HepG2 (cell line): Measurements from ENCODE around the gene HAS3. TPM values are rescaled to one million over a fixed set of nuclear protein-coding genes. Genes with fewer than 3 reads are reported as not detected.

Experiments
- ATAC-seq: fragments of 200-7000 bp; cut with Tn5 transposase; 3 replicates; pipeline ENCODE4 v1.9.1; 2020; ENCODE audit warnings: mild to moderate bottlenecking, moderate library complexity
- BruUV-seq: library from RNA; stranded (reverse); fragments of 400-500 nt; replicated peaks from 2 replicates; lab custom pipeline; 2021; lab: Mats Ljungman, UMichigan
- CTCF ChIA-PET: fragments of 300-600 bp; formaldehyde crosslinking; extraction: SDS; loops from one replicate; lab custom pipeline; 2021; ENCODE audit warnings: low total read pairs, inconsistent platforms, low intra/inter-chr PET ratio; lab: Yijun Ruan, JAX
- POLR2A ChIA-PET: fragments of 350-600 bp; sonication (Branson Sonifier 250); formaldehyde crosslinking; loops from one replicate; lab custom pipeline; 2020; ENCODE audit warnings: antibody characterized with exemption, inconsistent platforms; lab: Yijun Ruan, JAX
- DNase-seq: peaks from one replicate; pipeline ENCODE4 v3.0.0-alpha.2; 2015; ENCODE audit warnings: low spot score
- FAIRE-seq: peaks from 3 replicates; lab custom pipeline; 2011; peaks lifted over from hg19 to GRCh38; lab: Jason Lieb, UNC
- H2AFZ ChIP-seq: one replicate; pipeline ENCODE4 v1.6.1; 2011; ENCODE audit warnings: low read length, inconsistent platforms
- H3K27ac ChIP-seq: fragments of 300-600 bp; 3 replicates; pipeline ENCODE4 v1.8.0; 2011; ENCODE audit warnings: mixed run types, mild to moderate bottlenecking, mixed read lengths, low read length, inconsistent platforms; ENCODE audit not compliant: insufficient read depth; ENCODE audit errors: extremely low read length
- H3K27me3 ChIP-seq, 2 experiments: fragments of 200-600 bp in 1 of 2; 2 replicates in 1 of 2; 3 replicates in 1 of 2; pipeline versions ENCODE4 v1.6.0 to v1.8.0; 2011; ENCODE audit warnings: low read length in 2 of 2, mild to moderate bottlenecking in 2 of 2, moderate library complexity in 2 of 2, inconsistent platforms in 1 of 2; ENCODE audit not compliant: insufficient read depth in 2 of 2, control insufficient read depth in 1 of 2
- H3K36me3 ChIP-seq, 2 experiments: fragments of 200-600 bp in 1 of 2; replicated peaks in 1 of 2; 2 replicates in 1 of 2; 3 replicates in 1 of 2; pipeline versions ENCODE4 v1.5.1 to v1.8.0; 2011; ENCODE audit warnings: low read length in 2 of 2, inconsistent platforms in 1 of 2; ENCODE audit not compliant: insufficient read depth in 2 of 2, control insufficient read depth in 1 of 2
- H3K4me1 ChIP-seq: 2 replicates; pipeline ENCODE4 v1.5.1; 2012; ENCODE audit warnings: low read length, inconsistent platforms; ENCODE audit not compliant: insufficient read depth
- H3K4me2 ChIP-seq: 2 replicates; pipeline ENCODE4 v1.6.0; 2011; ENCODE audit warnings: low read depth, low read length, inconsistent platforms
- H3K4me3 ChIP-seq, 3 experiments: fragments of 200-600 bp in 1 of 3; sonication (generic), shearing (Covaris generic) in 1 of 3; replicated peaks in 1 of 3; 2 replicates each; pipeline ENCODE4 v1.5.1; 2011 to 2016; ENCODE audit warnings: low read length in 3 of 3, inconsistent platforms in 2 of 3, low read depth in 2 of 3, mild to moderate bottlenecking in 2 of 3, control low read depth in 1 of 3, mixed read lengths in 1 of 3; ENCODE audit not compliant: insufficient read depth in 1 of 3
- H3K79me2 ChIP-seq: one replicate; pipeline ENCODE4 v1.6.1; 2011; ENCODE audit warnings: low read length, inconsistent platforms; ENCODE audit not compliant: insufficient read depth
- H3K9ac ChIP-seq: 2 replicates; pipeline ENCODE4 v1.6.0; 2011; ENCODE audit warnings: mild to moderate bottlenecking, low read depth, low read length, inconsistent platforms; ENCODE audit not compliant: insufficient read depth
- H3K9me3 ChIP-seq: 2 replicates; pipeline ENCODE4 v1.5.1; 2012; ENCODE audit warnings: mild to moderate bottlenecking, low read length
- H4K20me1 ChIP-seq: 2 replicates; pipeline ENCODE4 v1.6.0; 2011; ENCODE audit warnings: inconsistent platforms, mild to moderate bottlenecking, low read length, moderate library complexity; ENCODE audit not compliant: insufficient read depth
- HDAC1 ChIP-seq: sonication (generic); formaldehyde crosslinking; IDR thresholded peaks from 2 replicates; pipeline ENCODE4 v1.5.1; 2020; ENCODE audit warnings: mild to moderate bottlenecking, missing genetic modification reagents
- KLF15 ChIP-seq: sonication (generic); formaldehyde crosslinking; IDR thresholded peaks from 2 replicates; pipeline ENCODE4 v1.8.1; 2023; ENCODE audit warnings: borderline replicate concordance, mild to moderate bottlenecking, inconsistent platforms, missing genetic modification reagents, mixed read lengths
- PHF20 ChIP-seq: sonication (generic); formaldehyde crosslinking; IDR thresholded peaks from 2 replicates; pipeline ENCODE4 v1.5.0; 2020; ENCODE audit warnings: mild to moderate bottlenecking, missing genetic modification reagents
- SP4 ChIP-seq: sonication (generic); formaldehyde crosslinking; IDR thresholded peaks from 2 replicates; pipeline ENCODE4 v1.8.1; 2023; ENCODE audit warnings: mild to moderate bottlenecking, missing genetic modification reagents
- YEATS4 ChIP-seq: sonication (generic); formaldehyde crosslinking; IDR thresholded peaks from 2 replicates; pipeline ENCODE4 v1.4.0; 2020; ENCODE audit warnings: missing genetic modification reagents, borderline replicate concordance
- ZNF619 ChIP-seq: sonication (generic); formaldehyde crosslinking; IDR thresholded peaks from 2 replicates; pipeline ENCODE4 v1.4.0; 2020; ENCODE audit warnings: mild to moderate bottlenecking, missing genetic modification reagents
- ZNF878 ChIP-seq: sonication (generic); formaldehyde crosslinking; IDR thresholded peaks from 2 replicates; pipeline ENCODE4 v1.8.1; 2023; ENCODE audit warnings: mild to moderate bottlenecking, missing genetic modification reagents, moderate library complexity
- WGBS: methylation state at CpG from one replicate; pipeline ENCODE4 v1.1.6; 2017; ENCODE audit warnings: low lambda C conversion rate; 5-methylcytosine and 5-hydroxymethylcytosine counted together
- in situ Hi-C: cut with HindIII; loops from 2 replicates; pipeline ENCODE4 v1.10.0; 2017; ENCODE audit warnings: low pct_unique_long_range_greater_than_20kb; ENCODE audit not compliant: extremely low pct_ligation_motif_present
- intact Hi-C: fragments of 100-400 bp; cut with micrococcal nuclease; formaldehyde crosslinking; loops from one replicate; pipeline ENCODE4 v1.10.0; 2022; ENCODE audit not compliant: unreplicated experiment
- polyA plus RNA-seq, 8 experiments: library from polyadenylated mRNA; depleted of rRNA in 3 of 8; stranded (reverse) in 7 of 8; unstranded in 1 of 8; fragments of >200 nt; fragmentation: Illumina TruSeq in 4 of 8; extraction: Trizol in 4 of 8; gene quantifications; 2 replicates each; pipeline versions ENCODE4 v1.2.1 to v1.2.3, GENCODE V29; 2011 to 2016; ENCODE audit warnings: low read depth in 4 of 8, missing spikeins in 1 of 8, mixed read lengths in 1 of 8; ENCODE audit not compliant: insufficient read depth in 1 of 8
- total RNA-seq, 5 experiments: library from RNA; depleted of rRNA; stranded (reverse); fragments of >200 nt; fragmentation: Illumina TruSeq; extraction: Trizol; gene quantifications; 2 replicates each; pipeline ENCODE4 v1.2.3, GENCODE V29; 2016; ENCODE audit warnings: low read depth in 1 of 5
- TF ChIP-seq, protein P1 (sequence below): sonication (generic); formaldehyde crosslinking; IDR thresholded peaks from 2 replicates; pipeline ENCODE4 v1.5.0; 2020; ENCODE audit warnings: missing genetic modification reagents
- TF ChIP-seq, protein P2 (sequence below): sonication (generic); formaldehyde crosslinking; conservative IDR thresholded peaks from 2 replicates; pipeline ENCODE4 v1.8.0; 2022; ENCODE audit warnings: mild to moderate bottlenecking, moderate library complexity, missing genetic modification reagents
- TF ChIP-seq, protein P3 (sequence below): sonication (generic); formaldehyde crosslinking; IDR thresholded peaks from 2 replicates; pipeline ENCODE4 v1.4.0; 2020; ENCODE audit warnings: missing genetic modification reagents
- TF ChIP-seq, protein P4 (sequence below): sonication (generic); formaldehyde crosslinking; IDR thresholded peaks from 2 replicates; pipeline ENCODE4 v1.4.0; 2020; ENCODE audit warnings: missing genetic modification reagents; ENCODE audit errors: not compliant biosample characterization

The HAS3 gene
- total and polyA plus RNA-seq, 2 of the 13 experiments (the other 11 are each of a cell fraction or from before 2014, with no cell fraction given) = 0.04 to 0.30 TPM

DNA sequence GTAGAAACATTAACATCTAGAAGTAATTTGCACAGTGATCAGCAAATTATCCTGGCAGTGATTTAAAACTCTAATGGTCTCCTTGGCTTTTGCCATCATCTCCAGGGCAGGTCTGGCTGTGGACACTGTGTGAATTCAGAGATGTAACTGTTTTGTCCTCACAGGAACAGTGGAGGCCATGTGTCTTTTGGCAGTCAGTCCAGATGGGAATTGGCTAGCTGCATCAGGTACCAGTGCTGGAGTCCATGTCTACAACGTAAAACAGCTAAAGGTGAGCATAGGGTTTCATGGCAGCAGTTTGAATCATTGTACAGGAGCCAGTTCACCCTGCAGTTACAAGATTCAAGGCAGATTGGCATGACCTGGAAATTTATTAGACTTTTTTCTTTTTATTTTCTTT, 54.7 kb downstream of the HAS3 start:
- in situ Hi-C loops = no loop called here
- FAIRE-seq (no peak), DNase-seq (no peak), ATAC-seq (peak; percentile 58)
- Histone ChIP-seq H3K79me2 (no peaks in the 10 kb centered on the region), H3K9me3 (no peaks in the 10 kb centered on the region), H3K27me3 (no peaks in the 10 kb centered on the region), H3K4me1 (peaks cover 18% of the 10 kb centered on the region), H2AFZ (no peak overlapping the region), H3K27ac (no peak overlapping the region), H4K20me1 (no peaks in the 10 kb centered on the region), H3K36me3 (peaks cover 30 to 80% of the 10 kb centered on the region in 2 experiments), H3K4me3 (no peak overlapping the region), H3K9ac (no peak overlapping the region), H3K4me2 (no peak overlapping the region)
- intact Hi-C loops = no loop called here
- CTCF ChIA-PET = no interaction called here
- 100% methylated on average over 1 of the region's 1 CpG for WGBS
- BruUV-seq = no TSS peak
- POLR2A ChIA-PET = interaction anchor here (0.7 to 1.1 kb wide), 3 partner anchors 27 to 922 kb away, joined by 3 read pairs; partner anchors contain the start of gene SNTB2
- TF ChIP-seq, protein P1, sequence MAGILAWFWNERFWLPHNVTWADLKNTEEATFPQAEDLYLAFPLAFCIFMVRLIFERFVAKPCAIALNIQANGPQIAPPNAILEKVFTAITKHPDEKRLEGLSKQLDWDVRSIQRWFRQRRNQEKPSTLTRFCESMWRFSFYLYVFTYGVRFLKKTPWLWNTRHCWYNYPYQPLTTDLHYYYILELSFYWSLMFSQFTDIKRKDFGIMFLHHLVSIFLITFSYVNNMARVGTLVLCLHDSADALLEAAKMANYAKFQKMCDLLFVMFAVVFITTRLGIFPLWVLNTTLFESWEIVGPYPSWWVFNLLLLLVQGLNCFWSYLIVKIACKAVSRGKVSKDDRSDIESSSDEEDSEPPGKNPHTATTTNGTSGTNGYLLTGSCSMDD (CRISPR knock-in tag) = no peak
- no peak for TF ChIP-seq HDAC1 (CRISPR knock-in tag)
- TF ChIP-seq YEATS4 = 0 out of 2 replicates have a peak, but pooled peaks have one; percentile 28
- TF ChIP-seq, protein P2, sequence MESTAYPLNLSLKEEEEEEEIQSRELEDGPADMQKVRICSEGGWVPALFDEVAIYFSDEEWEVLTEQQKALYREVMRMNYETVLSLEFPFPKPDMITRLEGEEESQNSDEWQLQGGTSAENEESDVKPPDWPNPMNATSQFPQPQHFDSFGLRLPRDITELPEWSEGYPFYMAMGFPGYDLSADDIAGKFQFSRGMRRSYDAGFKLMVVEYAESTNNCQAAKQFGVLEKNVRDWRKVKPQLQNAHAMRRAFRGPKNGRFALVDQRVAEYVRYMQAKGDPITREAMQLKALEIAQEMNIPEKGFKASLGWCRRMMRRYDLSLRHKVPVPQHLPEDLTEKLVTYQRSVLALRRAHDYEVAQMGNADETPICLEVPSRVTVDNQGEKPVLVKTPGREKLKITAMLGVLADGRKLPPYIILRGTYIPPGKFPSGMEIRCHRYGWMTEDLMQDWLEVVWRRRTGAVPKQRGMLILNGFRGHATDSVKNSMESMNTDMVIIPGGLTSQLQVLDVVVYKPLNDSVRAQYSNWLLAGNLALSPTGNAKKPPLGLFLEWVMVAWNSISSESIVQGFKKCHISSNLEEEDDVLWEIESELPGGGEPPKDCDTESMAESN (CRISPR knock-in tag) = no peak
- TF ChIP-seq, protein P3, sequence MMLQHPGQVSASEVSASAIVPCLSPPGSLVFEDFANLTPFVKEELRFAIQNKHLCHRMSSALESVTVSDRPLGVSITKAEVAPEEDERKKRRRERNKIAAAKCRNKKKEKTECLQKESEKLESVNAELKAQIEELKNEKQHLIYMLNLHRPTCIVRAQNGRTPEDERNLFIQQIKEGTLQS = no peak
- TF ChIP-seq ZNF878 = 0 out of 2 replicates have a peak, but pooled peaks have one; percentile 22
- TF ChIP-seq, protein P4, sequence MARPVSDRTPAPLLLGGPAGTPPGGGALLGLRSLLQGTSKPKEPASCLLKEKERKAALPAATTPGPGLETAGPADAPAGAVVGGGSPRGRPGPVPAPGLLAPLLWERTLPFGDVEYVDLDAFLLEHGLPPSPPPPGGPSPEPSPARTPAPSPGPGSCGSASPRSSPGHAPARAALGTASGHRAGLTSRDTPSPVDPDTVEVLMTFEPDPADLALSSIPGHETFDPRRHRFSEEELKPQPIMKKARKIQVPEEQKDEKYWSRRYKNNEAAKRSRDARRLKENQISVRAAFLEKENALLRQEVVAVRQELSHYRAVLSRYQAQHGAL (CRISPR knock-in tag) = no peak
- no peak for TF ChIP-seq PHF20 (CRISPR knock-in tag)
- no peak for TF ChIP-seq KLF15 (CRISPR knock-in tag)
- no peak for TF ChIP-seq SP4
- no peak for TF ChIP-seq ZNF619 (CRISPR knock-in tag)
